K562 (cell line): ENCODE results near the gene PCCA. TPM values are rescaled to one million over a fixed set of nuclear protein-coding genes. Genes with fewer than 3 reads are reported as not detected.

Experiments used
- ATAC-seq: fragments of 200-7000 bp; cut with Tn5 transposase; 3 replicates; pipeline ENCODE4 v1.9.1; 2020; ENCODE audit warnings: moderate library complexity
- BruUV-seq: library from RNA; stranded (reverse); fragments of 400-500 nt; replicated peaks from 2 replicates; lab custom pipeline; 2021; lab: Mats Ljungman, UMichigan
- CTCF ChIA-PET: fragments of 300-600 bp; formaldehyde crosslinking; extraction: SDS; loops from one replicate; lab custom pipeline; 2021; ENCODE audit warnings: low intra/inter-chr PET ratio; lab: Yijun Ruan, JAX
- POLR2A ChIA-PET: fragments of 300-600, 350-650 bp; sonication (Branson Sonifier 250); formaldehyde crosslinking; extraction: SDS; loops from one replicate; lab custom pipeline; 2021; ENCODE audit warnings: antibody characterized with exemption, inconsistent platforms; lab: Yijun Ruan, JAX
- DNase-seq, 4 experiments: peaks; one replicate each; pipeline versions ENCODE4 v3.0.0 to v3.0.0-alpha.2; 2011 to 2018; ENCODE audit warnings: low spot score in 3 of 4, mixed read lengths in 3 of 4; ENCODE audit errors: extremely low read depth in 1 of 4
- FAIRE-seq: peaks from 2 replicates; lab custom pipeline; 2011; peaks lifted over from hg19 to GRCh38; lab: Jason Lieb, UNC
- H2AFZ ChIP-seq: 2 replicates; pipeline ENCODE4 v1.6.0; 2011; ENCODE audit warnings: low read depth, low read length, control low read depth, inconsistent platforms
- H3K27ac ChIP-seq: fragments of 200-600 bp; 3 replicates; pipeline ENCODE4 v1.8.0; 2011; ENCODE audit warnings: low read depth, mild to moderate bottlenecking, control low read depth, inconsistent platforms, low read length, moderate library complexity, mixed read lengths; ENCODE audit errors: extremely low read depth
- H3K27me3 ChIP-seq, 2 experiments: fragments of 300-600 bp in 1 of 2; 2 replicates in 1 of 2; 3 replicates in 1 of 2; pipeline versions ENCODE4 v1.6.0 to v1.8.0; 2011; ENCODE audit warnings: inconsistent platforms in 2 of 2, low read length in 2 of 2, mild to moderate bottlenecking in 1 of 2, mixed read lengths in 1 of 2, moderate library complexity in 1 of 2; ENCODE audit not compliant: control insufficient read depth in 2 of 2, insufficient read depth in 2 of 2
- H3K36me3 ChIP-seq: fragments of 300-600 bp; 3 replicates; pipeline ENCODE4 v1.8.0; 2011; ENCODE audit warnings: mild to moderate bottlenecking, low read length, inconsistent platforms; ENCODE audit not compliant: control insufficient read depth, insufficient read depth
- H3K4me1 ChIP-seq, 2 experiments: fragments of 200-600 bp in 1 of 2; replicated peaks in 1 of 2; 2 replicates in 1 of 2; 3 replicates in 1 of 2; pipeline versions ENCODE4 v1.5.1 to v1.8.0; 2011; ENCODE audit warnings: inconsistent platforms in 2 of 2, low read length in 2 of 2, mild to moderate bottlenecking in 1 of 2, mixed read lengths in 1 of 2, moderate library complexity in 1 of 2; ENCODE audit not compliant: control insufficient read depth in 2 of 2, insufficient read depth in 2 of 2
- H3K4me2 ChIP-seq: 2 replicates; pipeline ENCODE4 v1.6.1; 2011; ENCODE audit warnings: low read length, control low read depth, inconsistent platforms, mixed read lengths; ENCODE audit not compliant: insufficient read depth
- H3K4me3 ChIP-seq: fragments of 200-600 bp; sonication (generic), shearing (Covaris generic); 2 replicates; pipeline ENCODE4 v1.5.1; 2016; ENCODE audit warnings: control low read depth, inconsistent platforms
- H3K79me2 ChIP-seq: fragments of 200-600 bp; 3 replicates; pipeline ENCODE4 v1.8.0; 2011; ENCODE audit warnings: low read length, inconsistent platforms; ENCODE audit not compliant: control insufficient read depth, insufficient read depth
- H3K9ac ChIP-seq, 2 experiments: 2 replicates each; pipeline versions ENCODE4 v1.6.0 to v1.6.1; 2011; ENCODE audit warnings: low read depth in 2 of 2, low read length in 2 of 2, control low read depth in 1 of 2, inconsistent platforms in 1 of 2, mild to moderate bottlenecking in 1 of 2, mixed read lengths in 1 of 2; ENCODE audit not compliant: insufficient read depth in 1 of 2
- H3K9me1 ChIP-seq: one replicate; pipeline ENCODE4 v1.6.0; 2011; ENCODE audit warnings: inconsistent platforms, mild to moderate bottlenecking, low read length, moderate library complexity; ENCODE audit not compliant: control insufficient read depth, insufficient read depth
- H3K9me3 ChIP-seq: replicated peaks from 2 replicates; pipeline ENCODE4 v1.5.1; 2011; ENCODE audit warnings: low read depth, low read length, inconsistent platforms; ENCODE audit not compliant: control insufficient read depth, insufficient read depth
- H4K20me1 ChIP-seq: replicated peaks from 2 replicates; pipeline ENCODE4 v1.6.1; 2011; ENCODE audit warnings: low read length, inconsistent platforms, mixed read lengths; ENCODE audit not compliant: control insufficient read depth, insufficient read depth
- C11orf30 ChIP-seq: fragments of 450-650 bp; IDR thresholded peaks from 2 replicates; pipeline ENCODE4 v1.6.1; 2016; ENCODE audit warnings: low read depth, mild to moderate bottlenecking
- NFE2 ChIP-seq: IDR thresholded peaks from 2 replicates; pipeline ENCODE4 v1.6.1; 2014; ENCODE audit warnings: antibody characterized with exemption, low read depth
- PHB2 ChIP-seq: fragments of 450-650 bp; IDR thresholded peaks from 2 replicates; pipeline ENCODE4 v1.6.1; 2017; ENCODE audit warnings: low read depth
- PML ChIP-seq: IDR thresholded peaks from 2 replicates; pipeline ENCODE4 v1.6.1; 2012; ENCODE audit warnings: low read length, inconsistent platforms
- PTRF ChIP-seq: fragments of 450-650 bp; IDR thresholded peaks from 2 replicates; pipeline ENCODE4 v1.6.1; 2016; ENCODE audit warnings: mild to moderate bottlenecking, missing genetic modification characterization, missing compliant biosample characterization
- SMARCA5 ChIP-seq: fragments of 450-650 bp; IDR thresholded peaks from 2 replicates; pipeline ENCODE4 v1.6.1; 2016
- SMARCB1 ChIP-seq: IDR thresholded peaks from 2 replicates; pipeline ENCODE4 v1.6.1; 2011; ENCODE audit warnings: improper control_type of control experiment, low read depth; ENCODE audit not compliant: insufficient read length
- SMARCC2 ChIP-seq: fragments of 450-650 bp; IDR thresholded peaks from 2 replicates; pipeline ENCODE4 v1.6.1; 2017; ENCODE audit warnings: antibody characterized with exemption, moderate library complexity, mild to moderate bottlenecking, low read depth
- SNIP1 ChIP-seq: fragments of 450-650 bp; IDR thresholded peaks from 2 replicates; pipeline ENCODE4 v1.7.1; 2017; ENCODE audit warnings: low read depth, mild to moderate bottlenecking
- SRSF9 ChIP-seq: fragments of 200-400 bp; formaldehyde crosslinking; IDR thresholded peaks from 2 replicates; pipeline ENCODE4 v1.6.1; 2017; ENCODE audit warnings: low read depth, low read length, borderline replicate concordance
- ZBTB17 ChIP-seq: fragments of 450-650 bp; formaldehyde crosslinking; IDR thresholded peaks from 2 replicates; pipeline ENCODE4 v1.4.0; 2020; ENCODE audit warnings: mild to moderate bottlenecking
- ZFP1 ChIP-seq: fragments of 450-650 bp; formaldehyde crosslinking; IDR thresholded peaks from 2 replicates; pipeline ENCODE4 v1.4.0; 2020; ENCODE audit warnings: mild to moderate bottlenecking, mixed read lengths
- ZFP30 ChIP-seq: fragments of 250-450 bp; sonication (Bioruptor Pico); IDR thresholded peaks from 2 replicates; pipeline ENCODE4 v1.8.0; 2022; ENCODE audit warnings: moderate library complexity, mild to moderate bottlenecking, inconsistent platforms, borderline replicate concordance
- ZNF217 ChIP-seq: sonication (generic); formaldehyde crosslinking; IDR thresholded peaks from 2 replicates; pipeline ENCODE4 v1.8.0; 2022; ENCODE audit warnings: mild to moderate bottlenecking, missing genetic modification reagents
- ZNF436 ChIP-seq: fragments of 250-450, 450-650 bp; sonication (Bioruptor Pico); formaldehyde crosslinking; IDR thresholded peaks from 2 replicates; pipeline ENCODE4 v1.7.0; 2020; ENCODE audit warnings: mild to moderate bottlenecking
- WGBS: fragments of 100-300 bp; shearing (Covaris generic); methylation state at CpG from one replicate; pipeline ENCODE4 v1.1.6; 2016; ENCODE audit warnings: low coverage, mixed read lengths; ENCODE audit not compliant: insufficient coverage; ENCODE audit errors: missing lambda C conversion rate; 5-methylcytosine and 5-hydroxymethylcytosine counted together
- in situ Hi-C: fragments of 300-500 bp; cut with MboI; formaldehyde crosslinking; loops from 4 replicates; pipeline ENCODE4 v1.15.0; 2018; ENCODE audit warnings: inconsistent platforms, mixed read lengths
- intact Hi-C: fragments of 100-400 bp; cut with micrococcal nuclease; formaldehyde crosslinking; loops from 2 replicates; pipeline ENCODE4 v1.14.2; 2022
- polyA plus RNA-seq, 8 experiments: library from polyadenylated mRNA; depleted of rRNA in 4 of 8; stranded (reverse) in 5 of 8; unstranded in 3 of 8; fragments of >200 nt; fragmentation: Nextera tagmentation in 2 of 8; fragmentation: Illumina TruSeq in 1 of 8; extraction: Ambion mirVana in 2 of 8; extraction: Trizol in 1 of 8; gene quantifications; 2 replicates each; pipeline versions ENCODE4 v1.2.1 to v1.2.3, GENCODE V29; 2011 to 2014; ENCODE audit warnings: inconsistent platforms in 1 of 8, missing spikeins in 1 of 8
- total RNA-seq, 7 experiments: library from RNA; depleted of rRNA in 6 of 7; stranded (reverse); fragments of >200 nt in 6 of 7; fragmentation: Illumina TruSeq in 2 of 7; extraction: Trizol in 2 of 7; gene quantifications; 2 replicates each; pipeline versions ENCODE4 v1.2.1 to v1.2.3, GENCODE V29; 2011 to 2021; ENCODE audit warnings: low replicate concordance in 1 of 7
- TF ChIP-seq, protein P1 (sequence below), 2 experiments: fragments of 450-650 bp; IDR thresholded peaks; 2 replicates each; pipeline ENCODE4 v1.6.1; 2016
- TF ChIP-seq, protein P2 (sequence below): sonication (generic); formaldehyde crosslinking; IDR thresholded peaks from 2 replicates; pipeline ENCODE4 v1.8.0; 2022; ENCODE audit warnings: mild to moderate bottlenecking, missing genetic modification reagents
- TF ChIP-seq, protein P3 (sequence below): fragments of 250-450 bp; sonication (Bioruptor Pico); IDR thresholded peaks from 2 replicates; pipeline ENCODE4 v1.8.0; 2022; ENCODE audit warnings: inconsistent platforms

Gene PCCA
- total and polyA plus RNA-seq, 9 of the 15 experiments (the other 6 are each of a cell fraction or from before 2014, with no cell fraction given) = 5.2 to 14.1 (median 9.7) TPM

DNA sequence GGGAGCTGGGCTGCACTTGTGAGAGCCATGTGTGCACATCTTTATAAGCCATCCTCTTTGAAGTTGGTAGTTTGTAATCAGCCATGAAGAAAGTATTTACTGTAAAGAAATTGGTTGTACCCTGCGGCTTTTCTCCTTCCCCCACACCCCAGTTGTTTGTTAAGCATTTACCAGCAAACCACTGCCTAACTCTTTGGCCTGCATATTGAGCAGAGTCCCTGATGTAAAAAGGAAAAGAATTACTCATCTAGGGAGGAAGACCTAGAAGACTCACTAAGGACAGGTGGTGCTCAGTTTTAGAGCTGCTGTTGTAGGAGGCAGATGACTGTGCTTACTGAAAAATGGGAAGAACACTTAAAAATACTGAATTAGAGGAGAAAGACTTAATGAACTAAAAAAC is 245.3 kb downstream of the PCCA start:
- Histone ChIP-seq H3K27ac (no peak overlapping the region), H3K36me3 (no peaks in the 10 kb centered on the region), H3K9me3 (0 out of 2 replicates have a peak, but pooled peaks cover 1% of the 10 kb centered on the region), H4K20me1 (no peaks in the 10 kb centered on the region), H3K4me1 (no peaks in the 10 kb centered on the region), H3K9ac (no peak overlapping the region), H3K9me1 (no peaks in the 10 kb centered on the region), H2AFZ (no peak overlapping the region), H3K4me3 (no peak overlapping the region), H3K79me2 (no peaks in the 10 kb centered on the region), H3K27me3 (no peaks in the 10 kb centered on the region), H3K4me2 (no peak overlapping the region)
- in situ Hi-C loops (no loop called here), intact Hi-C loops (no loop called here)
- TF ChIP-seq SRSF9 (no peak), ZFP1 (CRISPR knock-in tag) (no peak), SMARCB1 (no peak), ZNF217 (no peak), PHB2 (no peak), ZFP30 (CRISPR knock-in tag) (no peak), PTRF (tag) (no peak), SNIP1 (no peak), SMARCA5 (no peak), C11orf30 (no peak), SMARCC2 (no peak), ZBTB17 (CRISPR knock-in tag) (no peak), ZNF436 (CRISPR knock-in tag) (no peak), PML (no peak), NFE2 (no peak)
- TF ChIP-seq, protein P1, sequence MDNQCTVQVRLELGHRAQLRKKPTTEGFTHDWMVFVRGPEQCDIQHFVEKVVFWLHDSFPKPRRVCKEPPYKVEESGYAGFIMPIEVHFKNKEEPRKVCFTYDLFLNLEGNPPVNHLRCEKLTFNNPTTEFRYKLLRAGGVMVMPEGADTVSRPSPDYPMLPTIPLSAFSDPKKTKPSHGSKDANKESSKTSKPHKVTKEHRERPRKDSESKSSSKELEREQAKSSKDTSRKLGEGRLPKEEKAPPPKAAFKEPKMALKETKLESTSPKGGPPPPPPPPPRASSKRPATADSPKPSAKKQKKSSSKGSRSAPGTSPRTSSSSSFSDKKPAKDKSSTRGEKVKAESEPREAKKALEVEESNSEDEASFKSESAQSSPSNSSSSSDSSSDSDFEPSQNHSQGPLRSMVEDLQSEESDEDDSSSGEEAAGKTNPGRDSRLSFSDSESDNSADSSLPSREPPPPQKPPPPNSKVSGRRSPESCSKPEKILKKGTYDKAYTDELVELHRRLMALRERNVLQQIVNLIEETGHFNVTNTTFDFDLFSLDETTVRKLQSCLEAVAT (IDR thresholded peaks at IDR 0.05) = no peak
- TF ChIP-seq, protein P2, sequence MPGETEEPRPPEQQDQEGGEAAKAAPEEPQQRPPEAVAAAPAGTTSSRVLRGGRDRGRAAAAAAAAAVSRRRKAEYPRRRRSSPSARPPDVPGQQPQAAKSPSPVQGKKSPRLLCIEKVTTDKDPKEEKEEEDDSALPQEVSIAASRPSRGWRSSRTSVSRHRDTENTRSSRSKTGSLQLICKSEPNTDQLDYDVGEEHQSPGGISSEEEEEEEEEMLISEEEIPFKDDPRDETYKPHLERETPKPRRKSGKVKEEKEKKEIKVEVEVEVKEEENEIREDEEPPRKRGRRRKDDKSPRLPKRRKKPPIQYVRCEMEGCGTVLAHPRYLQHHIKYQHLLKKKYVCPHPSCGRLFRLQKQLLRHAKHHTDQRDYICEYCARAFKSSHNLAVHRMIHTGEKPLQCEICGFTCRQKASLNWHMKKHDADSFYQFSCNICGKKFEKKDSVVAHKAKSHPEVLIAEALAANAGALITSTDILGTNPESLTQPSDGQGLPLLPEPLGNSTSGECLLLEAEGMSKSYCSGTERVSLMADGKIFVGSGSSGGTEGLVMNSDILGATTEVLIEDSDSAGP = no peak
- TF ChIP-seq, protein P3, sequence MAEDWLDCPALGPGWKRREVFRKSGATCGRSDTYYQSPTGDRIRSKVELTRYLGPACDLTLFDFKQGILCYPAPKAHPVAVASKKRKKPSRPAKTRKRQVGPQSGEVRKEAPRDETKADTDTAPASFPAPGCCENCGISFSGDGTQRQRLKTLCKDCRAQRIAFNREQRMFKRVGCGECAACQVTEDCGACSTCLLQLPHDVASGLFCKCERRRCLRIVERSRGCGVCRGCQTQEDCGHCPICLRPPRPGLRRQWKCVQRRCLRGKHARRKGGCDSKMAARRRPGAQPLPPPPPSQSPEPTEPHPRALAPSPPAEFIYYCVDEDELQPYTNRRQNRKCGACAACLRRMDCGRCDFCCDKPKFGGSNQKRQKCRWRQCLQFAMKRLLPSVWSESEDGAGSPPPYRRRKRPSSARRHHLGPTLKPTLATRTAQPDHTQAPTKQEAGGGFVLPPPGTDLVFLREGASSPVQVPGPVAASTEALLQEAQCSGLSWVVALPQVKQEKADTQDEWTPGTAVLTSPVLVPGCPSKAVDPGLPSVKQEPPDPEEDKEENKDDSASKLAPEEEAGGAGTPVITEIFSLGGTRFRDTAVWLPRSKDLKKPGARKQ (CRISPR knock-in tag) = no peak
- CTCF ChIA-PET = no interaction called here
- FAIRE-seq (no peak), DNase-seq (no peak), ATAC-seq (no peak)
- WGBS = 100% methylated on average over 1 of the region's 1 CpG
- no TSS peak for BruUV-seq
- POLR2A ChIA-PET = no interaction called here
